Left colon (tissue), 2 donors: Measurements from ENCODE around the gene OGA. TPM values are rescaled to one million over a fixed set of nuclear protein-coding genes. Genes with fewer than 3 reads are reported as not detected.
"Not testable (repeated sequence)": the region's sequence is repeated elsewhere in the genome, so short reads cannot be mapped to it uniquely, and the experiment has no call there.

Source experiments
- ATAC-seq: fragments of 200-7000 bp; cut with Tn5 transposase; one replicate; pipeline ENCODE4 v1.9.1; 2020; ENCODE audit warnings: mild to moderate bottlenecking, moderate library complexity
- DNase-seq, 2 donors: peaks; one replicate each; pipeline ENCODE4 v3.0.0-alpha.2; 2020
- intact Hi-C, 2 donors: fragments of 100-400 bp; cut with DNase I in 1 of 2; cut with micrococcal nuclease in 1 of 2; formaldehyde crosslinking; loops; one replicate each; pipeline versions ENCODE4 v1.11.2 to v1.14.0; 2022; cut with DNase I, micrococcal nuclease
- total RNA-seq, 2 donors: library from RNA; stranded (reverse); fragmentation: NEBNext Ultra II Directional; extraction: Animal tissue kit (Norgen Biotek cat#: 25700); gene quantifications; one replicate each; pipeline ENCODE4 v1.2.1, GENCODE V29; 2021
- donor health status: DM: no; HTN: no; CAD: no.
- donor health status: DM: yes; HTN: yes; CAD: no.

The OGA gene
- total RNA-seq, 2 donors from 2014 or later: 81.9 to 83.3 TPM

DNA sequence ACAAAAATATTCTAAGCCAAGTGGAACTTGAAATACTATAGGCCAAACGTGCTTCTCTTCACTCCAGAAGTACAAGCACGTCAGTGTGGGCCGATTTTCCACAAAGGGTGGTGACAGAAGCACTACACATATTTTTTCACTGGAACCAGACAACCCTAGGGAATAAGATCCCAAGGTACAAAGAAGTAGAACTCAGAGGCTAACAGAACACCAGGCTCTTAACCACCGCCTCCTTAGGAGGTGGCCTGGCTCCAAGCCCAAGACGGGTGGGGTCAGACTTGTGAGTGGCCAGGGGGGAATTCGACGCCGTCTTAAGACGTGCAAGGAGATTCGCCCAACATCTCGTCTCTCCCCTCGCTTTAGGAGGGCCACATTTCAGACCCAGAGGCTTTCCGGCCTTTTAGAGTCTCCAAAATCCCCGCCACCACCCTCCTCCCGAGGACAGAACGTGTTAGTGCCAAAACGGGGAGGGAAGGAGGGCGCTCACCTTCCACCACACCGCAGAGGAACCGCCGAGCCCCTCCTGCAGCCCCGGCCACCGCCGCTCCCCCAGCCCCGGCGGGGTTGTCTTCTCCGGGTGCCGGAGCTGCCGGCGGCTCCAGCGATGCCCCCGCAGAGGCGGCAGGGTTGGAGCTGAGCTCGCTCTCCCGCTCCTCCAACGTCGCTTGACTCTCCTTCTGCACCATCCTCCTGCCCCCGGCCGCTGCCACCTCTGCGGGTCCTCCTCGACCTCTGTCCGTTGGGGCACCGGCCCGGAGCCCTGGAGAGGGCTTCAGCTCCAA lies 716 bp downstream of the OGA start:
- ATAC-seq: peak; percentile 67
- intact Hi-C loops: no loop called here

DNA sequence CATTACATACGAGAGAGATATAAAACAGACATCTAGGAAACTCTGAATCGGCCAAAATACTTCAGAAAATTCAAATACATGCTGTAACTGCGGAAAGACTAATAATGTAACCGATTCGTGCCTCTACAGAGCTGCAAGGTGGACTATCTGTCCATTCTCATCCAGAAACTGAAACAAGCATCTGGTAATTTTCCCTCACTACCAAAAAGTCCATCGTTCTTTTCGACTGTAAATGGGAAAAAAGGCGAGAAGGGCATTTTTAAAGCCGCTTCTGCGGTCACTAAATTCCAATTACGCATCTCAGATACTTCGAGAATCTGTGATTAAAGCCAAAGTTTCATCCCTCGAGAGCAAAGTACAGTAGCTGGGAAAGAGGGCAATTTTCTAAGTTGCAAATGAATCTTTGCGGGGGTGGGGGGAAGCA lies 1.3 kb downstream of the OGA start:
- DNase-seq: no peak

More for the DNA sequence above, 716 bp downstream of the OGA start:
- peak; percentile 95 to 96 for DNase-seq

DNA sequence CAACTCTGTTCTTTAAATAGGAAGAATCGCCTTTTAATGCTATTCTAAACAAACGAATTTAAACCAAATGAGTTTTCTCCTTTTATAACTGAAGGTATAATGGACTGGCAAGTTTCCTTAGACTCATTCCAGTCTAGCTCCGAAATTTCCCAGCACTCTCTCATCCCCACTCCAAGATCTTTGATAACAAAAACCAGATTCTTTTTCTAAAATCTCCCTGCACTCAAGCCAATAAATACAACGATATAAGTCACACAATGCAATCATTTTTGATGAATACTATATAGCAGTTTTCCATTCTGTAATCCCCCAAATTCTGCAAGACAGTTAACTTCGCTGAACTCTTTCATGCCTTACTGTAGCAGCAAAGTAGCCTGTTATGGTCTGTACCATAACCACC lies 1.9 kb downstream of the OGA start:
- ATAC-seq (no peak), DNase-seq (no peak)
- intact Hi-C loops: no loop called here

More for the DNA sequence above, 1.3 kb downstream of the OGA start:
- intact Hi-C loops: no loop called here
- ATAC-seq: no peak

DNA sequence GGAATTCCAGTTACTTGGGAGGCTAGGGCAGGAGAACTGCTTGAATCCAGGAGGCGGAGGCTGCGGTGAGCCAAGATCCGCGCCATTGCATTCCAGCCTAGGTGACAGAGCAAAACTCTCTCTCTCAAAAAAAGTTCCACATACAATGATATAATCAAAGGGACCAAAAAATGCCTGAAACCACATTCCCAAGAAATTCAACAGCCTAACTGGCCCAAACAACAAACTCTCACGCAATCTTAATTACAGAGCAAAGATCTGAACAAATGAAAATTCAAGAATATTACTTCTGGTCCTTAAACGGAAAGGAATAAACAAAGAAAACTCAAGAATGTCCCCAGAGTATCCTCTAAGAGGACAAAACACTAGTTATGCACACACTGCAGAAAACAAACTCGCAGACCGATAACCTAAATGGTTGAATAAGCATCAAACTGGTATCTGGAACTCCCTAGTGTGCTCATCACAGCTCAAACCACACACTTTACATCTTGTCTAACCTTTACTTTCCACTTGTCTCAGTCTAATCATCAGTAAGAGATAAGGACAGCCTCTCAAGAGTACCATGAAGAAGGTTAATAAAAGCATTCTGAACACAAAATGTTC lies 3.7 kb downstream of the OGA start:
- no peak for DNase-seq
- intact Hi-C loops: no loop called here

DNA sequence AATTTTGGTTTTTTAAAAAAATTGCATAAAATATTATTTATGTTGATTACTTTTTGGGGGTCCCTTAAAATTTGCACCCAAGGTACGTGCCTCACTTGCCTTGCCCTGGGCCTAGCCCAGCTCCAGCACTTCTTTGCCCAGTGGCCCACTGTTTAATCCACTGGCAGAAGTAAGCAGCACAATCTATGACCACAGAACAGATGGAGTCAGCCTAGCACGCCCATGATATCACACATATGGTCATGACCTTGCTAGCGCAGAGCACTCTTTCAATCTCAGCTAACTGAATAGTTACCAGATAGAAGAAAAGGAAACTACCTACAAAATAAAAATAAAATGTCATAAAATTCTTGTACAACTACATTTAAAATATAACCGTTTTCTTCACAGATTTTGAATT lies 5.6 kb downstream of the OGA start:
- DNase-seq: no peak
- intact Hi-C loops: no loop called here
- ATAC-seq: no peak

More for the DNA sequence above, 3.7 kb downstream of the OGA start:
- ATAC-seq: no peak

DNA sequence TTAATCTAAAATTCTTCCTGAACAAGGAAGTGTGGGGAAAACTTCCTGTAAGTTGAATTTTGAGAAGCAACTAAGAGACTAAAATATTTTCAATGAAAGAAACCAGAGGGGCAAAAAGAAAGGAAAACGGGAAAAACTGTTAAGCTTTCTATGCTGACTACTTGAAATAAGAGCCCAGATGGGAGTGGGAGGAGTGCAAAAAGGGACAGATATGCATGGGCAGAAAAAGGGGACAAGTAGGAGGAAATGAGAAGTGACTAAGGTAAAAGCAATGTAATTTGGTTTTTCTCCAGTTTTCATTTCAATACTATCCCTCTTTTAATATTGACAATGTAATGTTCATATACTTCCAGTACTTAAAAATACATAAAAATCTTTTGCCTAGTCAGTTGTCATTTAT lies 11.1 kb downstream of the OGA start:
- intact Hi-C loops: no loop called here
- DNase-seq (no peak), ATAC-seq (no peak)

DNA sequence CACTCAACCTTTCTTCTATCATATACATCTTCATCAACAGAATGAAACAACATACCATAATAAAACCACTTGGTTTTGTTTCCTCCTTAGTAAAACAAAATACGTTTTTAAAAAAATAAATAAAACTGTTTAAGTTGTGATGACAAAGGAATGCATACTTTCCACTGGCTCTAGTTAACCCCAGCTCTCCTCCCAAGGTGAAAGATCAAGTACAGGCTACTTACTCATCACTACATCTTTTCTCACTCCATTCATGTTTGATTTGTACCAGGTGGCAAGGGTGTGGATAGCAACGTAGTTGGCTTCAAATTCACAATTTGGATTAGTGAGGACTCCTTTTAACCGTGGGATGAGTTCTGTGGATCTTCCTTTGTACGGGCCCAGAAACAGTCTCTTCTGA lies 14.7 kb downstream of the OGA start:
- no peak for ATAC-seq
- intact Hi-C loops: no loop called here

DNA sequence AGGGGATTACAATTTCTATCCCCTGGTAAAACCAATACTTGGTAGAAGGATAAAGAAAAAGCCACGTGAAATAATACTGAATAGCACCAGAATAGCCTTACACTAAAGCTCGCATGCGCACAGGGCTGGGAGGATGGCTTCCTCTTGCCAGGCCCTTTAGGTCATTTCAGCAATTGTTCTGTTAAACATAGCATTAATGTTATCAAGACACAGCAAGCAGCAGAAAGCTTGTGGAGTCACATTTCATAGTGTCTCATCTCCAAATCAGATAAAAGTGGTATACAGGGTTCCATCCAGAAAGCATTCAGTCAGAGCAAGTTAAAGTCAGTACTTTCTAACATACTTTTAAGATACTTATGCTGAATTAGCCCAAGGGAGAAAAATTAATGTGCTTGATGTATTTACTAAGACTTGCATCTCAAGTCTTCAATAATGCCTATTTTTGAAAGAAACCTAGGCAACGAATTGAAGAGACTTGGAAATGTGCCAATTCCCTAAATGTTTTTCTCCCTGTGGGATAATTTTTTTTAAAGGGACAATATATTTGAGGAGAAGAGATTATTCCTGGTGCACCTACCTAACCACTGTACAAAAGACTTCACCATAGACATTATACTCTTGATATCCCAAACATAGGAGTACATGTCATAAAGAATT lies 20.7 kb downstream of the OGA start:
- DNase-seq (no peak), ATAC-seq (no peak)
- intact Hi-C loops: no loop called here

More for the DNA sequence above, 14.7 kb downstream of the OGA start:
- no peak for DNase-seq

DNA sequence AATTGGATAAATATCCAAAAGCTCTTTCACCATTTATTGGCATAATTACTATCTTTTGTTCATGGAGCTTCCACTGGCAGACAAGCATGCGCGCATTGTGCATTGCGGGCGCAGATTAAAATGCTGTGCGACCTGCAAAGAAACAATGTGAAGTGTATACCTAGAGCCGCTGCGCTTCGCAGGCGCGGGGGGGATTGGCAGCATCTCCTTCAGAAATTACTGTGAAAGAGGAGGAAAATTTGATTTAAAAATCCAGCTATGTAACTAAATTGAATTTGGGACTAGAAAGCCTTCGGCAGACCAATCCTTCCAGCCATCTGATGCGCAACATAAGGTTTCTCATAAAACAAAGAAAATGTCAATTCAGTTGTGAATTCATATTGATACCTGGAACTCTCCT lies 24.7 kb downstream of the OGA start:
- ATAC-seq: no peak
- intact Hi-C loops: no loop called here

DNA sequence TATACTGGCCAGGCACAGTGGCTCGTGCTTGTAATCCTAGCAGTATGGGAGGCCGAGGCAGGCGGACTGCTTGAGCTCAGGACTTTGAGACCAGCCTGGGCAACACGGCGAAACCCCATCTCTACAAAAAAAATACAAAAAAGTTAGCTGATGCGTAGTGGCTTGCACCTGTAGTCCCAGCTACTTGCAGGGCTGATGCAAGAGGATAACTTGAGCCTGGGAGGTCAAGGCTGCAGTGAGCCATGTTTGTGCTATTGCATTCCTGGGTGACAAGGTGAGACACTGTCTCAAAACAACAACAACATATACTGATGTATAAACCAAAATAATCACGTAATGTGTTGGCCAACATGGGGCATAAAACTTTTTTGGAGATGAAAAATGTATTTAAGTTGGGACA lies 28.6 kb downstream of the OGA start:
- no peak for ATAC-seq
- DNase-seq: no peak
- intact Hi-C loops: no loop called here

More for the DNA sequence above, 24.7 kb downstream of the OGA start:
- DNase-seq: no peak

DNA sequence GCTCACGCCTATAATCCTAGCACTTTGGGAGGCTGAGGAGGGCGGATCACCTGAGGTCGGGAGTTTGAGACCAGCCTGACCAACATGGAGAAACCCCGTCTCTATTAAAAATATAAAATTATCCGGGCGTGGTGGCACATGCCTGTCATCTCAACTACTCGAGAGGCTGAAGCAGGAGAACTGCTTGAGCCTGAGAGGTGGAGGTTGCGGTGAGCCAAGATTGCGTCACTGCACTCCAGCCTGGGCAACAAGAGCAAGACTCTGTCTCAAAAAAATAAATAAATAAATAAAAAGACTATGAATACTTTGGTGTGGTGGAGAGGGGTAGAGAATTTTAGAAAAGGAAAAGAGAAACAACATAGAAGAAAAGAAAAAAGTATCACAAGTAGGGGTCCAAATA lies 29.0 kb downstream of the OGA start:
- ATAC-seq, intact Hi-C loops, DNase-seq: not testable (repeated sequence)

DNA sequence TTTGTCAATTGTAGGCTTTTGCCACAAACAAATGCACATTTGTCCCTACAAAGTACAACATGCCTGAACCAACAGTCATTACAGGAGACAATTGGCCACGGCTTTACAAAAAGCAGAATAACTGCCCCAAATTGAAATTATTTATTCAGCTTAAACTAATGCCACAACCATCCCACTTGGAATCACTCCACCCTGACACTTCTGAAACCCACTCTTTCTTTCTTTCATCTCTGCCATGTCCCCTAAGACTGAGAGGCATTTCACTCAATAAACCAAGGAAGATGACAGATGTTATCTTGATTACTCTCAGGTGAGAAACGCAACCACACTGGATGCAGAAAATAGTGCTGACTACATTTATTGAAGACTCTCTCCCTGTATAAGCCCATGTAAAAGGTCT lies 32.4 kb downstream of the OGA start:
- intact Hi-C loops: no loop called here
- ATAC-seq: no peak

DNA sequence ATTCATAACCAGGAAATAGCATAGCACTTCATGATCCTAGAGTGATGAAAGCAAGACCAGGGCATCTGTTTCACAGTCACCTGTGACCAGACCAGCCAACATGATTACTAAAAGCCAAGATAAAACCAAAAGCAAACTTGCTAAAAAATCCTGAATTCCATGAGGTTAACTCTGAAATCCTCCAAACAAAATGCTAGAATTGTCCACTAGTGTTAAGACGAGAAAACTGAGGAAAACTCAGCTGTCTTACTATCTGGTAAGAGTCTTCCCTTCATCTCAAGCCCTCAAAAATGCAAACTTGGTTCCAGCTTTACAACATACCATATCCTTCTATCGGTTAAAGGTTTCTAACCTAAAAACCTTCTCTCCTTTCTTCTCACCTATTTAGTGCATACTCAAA lies 33.7 kb downstream of the OGA start:
- ATAC-seq: no peak
- no peak for DNase-seq
- intact Hi-C loops: loop anchor here (5.0 kb wide), 2 partner anchors 77 to 177 kb away; no protein-coding TSS in a partner anchor

More for the DNA sequence above, 32.4 kb downstream of the OGA start:
- DNase-seq: no peak

DNA sequence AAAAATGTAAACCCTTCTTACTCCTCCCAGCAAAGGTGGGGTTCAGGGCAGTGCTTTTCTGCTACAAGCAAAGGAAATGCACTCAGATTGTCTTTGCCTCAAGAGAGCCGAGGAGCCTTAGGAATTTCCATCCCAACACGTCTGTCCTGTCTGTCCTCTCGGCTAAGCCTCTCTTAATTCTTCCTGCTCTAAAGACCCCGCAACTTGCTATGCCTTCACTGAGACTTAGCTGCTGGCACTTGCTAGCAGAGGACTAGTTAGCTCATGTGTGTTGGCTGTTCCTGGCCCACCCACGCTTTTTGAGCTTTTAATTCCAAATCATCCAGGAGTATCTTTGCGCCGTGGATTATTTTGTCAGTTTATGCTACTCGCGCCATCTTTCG lies 34.5 kb downstream of the OGA start:
- intact Hi-C loops: loop anchor here (5.0 kb wide), 2 partner anchors 76 to 176 kb away; no protein-coding TSS in a partner anchor
- no peak for DNase-seq
- no peak for ATAC-seq

DNA sequence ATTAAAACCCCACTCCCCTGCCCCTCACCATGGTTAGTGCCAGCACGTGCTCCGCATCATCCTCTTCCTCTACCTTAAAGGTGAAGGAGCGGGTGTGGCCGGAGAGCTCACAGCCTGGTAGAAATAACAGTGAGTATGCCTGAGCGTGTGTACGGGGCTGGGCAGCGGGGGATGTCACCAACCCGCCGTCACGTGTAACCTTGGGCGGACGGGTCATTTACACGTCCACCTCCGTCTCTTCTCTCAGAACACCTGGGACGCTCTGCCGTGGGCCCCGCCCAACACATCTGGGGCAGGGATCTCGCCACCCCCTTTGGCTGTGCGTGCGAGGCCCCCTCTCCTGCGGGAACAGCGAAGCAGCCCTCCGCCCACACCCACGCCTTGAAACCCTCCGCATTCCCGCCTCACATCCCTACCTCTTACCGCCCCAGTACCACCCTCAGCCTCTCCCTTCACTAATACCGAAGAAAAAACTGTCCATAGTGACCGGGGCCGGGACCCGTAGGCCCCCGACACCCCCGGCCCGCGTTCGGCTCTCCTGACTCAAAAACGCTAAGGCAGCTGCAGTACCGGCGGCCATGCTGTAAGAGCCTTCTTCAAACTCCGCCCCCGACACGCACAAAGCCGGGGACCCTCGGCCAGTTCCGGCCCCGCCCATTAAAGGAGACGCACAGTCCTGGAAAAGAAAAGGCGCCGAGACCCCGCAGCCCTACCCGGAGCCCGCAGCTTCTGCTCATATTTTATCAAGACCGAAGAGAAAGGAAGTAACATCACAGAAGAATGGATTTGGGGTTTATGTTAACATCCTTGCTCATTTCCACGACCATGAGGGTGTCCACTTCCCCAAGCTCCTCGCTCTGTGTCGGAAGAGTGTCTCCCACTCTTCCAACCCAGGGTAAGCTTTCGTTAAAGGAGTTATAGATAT lies 35.2 kb downstream of the OGA start, which contains the start of gene NPM3:
Gene NPM3, minus strand, starts transcription at position 636 of the 925 bp plus-strand sequence. Its CDS starts 56 bp downstream, at position 580.
- ATAC-seq (peak; percentile 57), DNase-seq (peak; percentile 86 to 90)
- intact Hi-C loops: loop anchor here (5.0 kb wide), 2 partner anchors 76 to 176 kb away; no protein-coding TSS in a partner anchor

DNA sequence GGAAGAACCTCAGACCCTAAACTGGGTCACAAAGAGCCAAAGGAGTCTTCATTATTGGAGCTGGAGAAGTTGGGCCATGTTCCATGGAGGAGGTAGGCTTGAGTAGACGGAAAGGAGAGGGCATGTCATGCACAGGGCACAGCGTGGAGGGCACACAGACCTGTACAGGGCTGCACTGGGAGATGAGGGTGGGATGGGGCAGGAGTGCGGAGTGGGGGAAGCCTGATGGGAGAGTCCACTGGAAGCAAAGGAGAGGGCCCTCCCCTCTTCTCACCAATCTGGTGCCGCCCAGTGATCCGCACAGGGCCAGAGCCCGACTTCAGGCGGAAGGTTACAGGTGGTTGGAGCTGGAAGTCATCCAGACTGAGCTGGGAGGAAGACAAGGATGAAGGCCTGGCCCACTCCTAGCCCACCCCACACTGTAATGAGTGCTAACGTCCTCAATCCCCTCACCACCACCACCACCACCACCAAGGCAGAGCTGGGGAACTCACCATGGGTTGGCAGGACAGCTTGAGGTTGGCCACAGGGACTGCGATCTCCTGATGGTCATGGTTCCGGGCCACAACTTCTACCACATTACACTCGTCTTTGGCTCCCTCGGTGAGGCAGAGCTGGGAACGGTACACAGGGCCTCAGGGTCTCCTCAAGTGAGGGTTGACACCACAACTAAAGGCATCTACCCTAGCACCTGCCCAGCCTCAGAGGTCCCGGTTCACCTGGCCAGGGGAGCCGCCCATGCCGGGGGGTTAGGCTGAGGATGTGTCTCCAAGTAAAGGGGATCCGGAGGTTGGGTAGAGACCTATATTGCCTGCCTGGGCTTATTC lies 36.0 kb downstream of the OGA start:
- ATAC-seq: no peak
- DNase-seq: no peak
- intact Hi-C loops: loop anchor here (5.0 kb wide), 2 partner anchors 75 to 175 kb away; no protein-coding TSS in a partner anchor

DNA sequence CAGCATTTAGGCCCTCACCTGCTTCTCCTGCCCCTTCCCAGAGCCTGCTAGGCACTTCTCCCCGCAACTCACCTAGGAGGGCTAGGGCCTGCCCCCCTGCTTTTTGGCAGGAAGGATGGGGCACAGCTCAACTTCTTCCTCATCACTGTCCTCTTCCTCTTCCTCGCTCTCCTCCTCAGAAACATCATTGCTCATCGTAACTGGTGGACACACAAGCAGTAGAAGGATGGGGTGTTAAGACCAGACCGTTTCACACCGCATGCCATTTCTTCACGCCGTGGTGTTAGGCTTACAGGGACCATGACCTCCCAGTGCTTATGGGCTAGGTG lies 36.6 kb downstream of the OGA start:
- intact Hi-C loops: loop anchor here (5.0 kb wide), 2 partner anchors 74 to 174 kb away; no protein-coding TSS in a partner anchor
- ATAC-seq (no peak), DNase-seq (no peak)
